PC-3 (cell line): ENCODE data around the gene PTP4A1. TPM values are rescaled to one million over a fixed set of nuclear protein-coding genes. Genes with fewer than 3 reads are reported as not detected.
A peak's percentile ranks its signal among the peaks of the same experiment; 100 is the strongest.

ENCODE experiments used
- ATAC-seq: fragments of 200-7000 bp; cut with Tn5 transposase; 2 replicates; pipeline ENCODE4 v1.9.1; 2020; ENCODE audit warnings: mild to moderate bottlenecking, moderate library complexity
- BruUV-seq: library from RNA; stranded (reverse); fragments of 400-500 nt; replicated peaks from 2 replicates; lab custom pipeline; 2021; lab: Mats Ljungman, UMichigan
- CTCF ChIA-PET: fragments of 300-600 bp; sonication (Branson Sonifier 250); formaldehyde crosslinking; loops from one replicate; lab custom pipeline; 2022; ENCODE audit warnings: antibody characterized with exemption; lab: Charles Lee
- POLR2A ChIA-PET: fragments of 300-600 bp; sonication (Branson Sonifier 250); formaldehyde crosslinking; loops from one replicate; lab custom pipeline; 2022; ENCODE audit warnings: antibody characterized with exemption; ENCODE audit not compliant: unreplicated experiment; lab: Charles Lee
- DNase-seq: peaks from one replicate; pipeline ENCODE4 v3.0.0-alpha.2; 2015
- H2AFZ ChIP-seq: fragments of 300-600 bp; sonication (generic); 2 replicates; pipeline ENCODE4 v1.6.0; 2016; ENCODE audit warnings: antibody characterized with exemption, low read length
- H3F3A ChIP-seq: fragments of 300-600 bp; sonication (generic); one replicate; pipeline ENCODE4 v1.6.0; 2017; ENCODE audit warnings: antibody characterized with exemption, low read length, control low read depth, mild to moderate bottlenecking; ENCODE audit not compliant: unreplicated experiment
- H3K27ac ChIP-seq: fragments of 300-600 bp; sonication (generic); 2 replicates; pipeline ENCODE4 v1.5.1; 2016; ENCODE audit warnings: mild to moderate bottlenecking, low read length
- H3K27me3 ChIP-seq: fragments of 300-600 bp; sonication (generic); 2 replicates; pipeline ENCODE4 v1.6.1; 2016; ENCODE audit warnings: low read length, mixed read lengths
- H3K36me3 ChIP-seq: fragments of 300-600 bp; sonication (generic); 2 replicates; pipeline ENCODE4 v1.6.1; 2016; ENCODE audit warnings: low read depth, mixed run types, low read length, mixed read lengths
- H3K4me1 ChIP-seq: fragments of 300-600 bp; sonication (generic); 2 replicates; pipeline ENCODE4 v1.5.1; 2016; ENCODE audit warnings: low read length; ENCODE audit not compliant: insufficient read depth
- H3K4me2 ChIP-seq: fragments of 300-600 bp; sonication (generic); 2 replicates; pipeline ENCODE4 v1.6.0; 2016; ENCODE audit warnings: low read length
- H3K4me3 ChIP-seq: fragments of 300-600 bp; sonication (generic); 2 replicates; pipeline ENCODE4 v1.5.1; 2016; ENCODE audit warnings: mild to moderate bottlenecking, low read length, mixed read lengths
- H3K79me2 ChIP-seq: fragments of 300-600 bp; sonication (generic); 2 replicates; pipeline ENCODE4 v1.6.1; 2017; ENCODE audit warnings: low read length, mixed read lengths
- H3K9ac ChIP-seq: fragments of 300-600 bp; sonication (generic); 2 replicates; pipeline ENCODE4 v1.6.0; 2016; ENCODE audit warnings: mild to moderate bottlenecking, low read length
- H3K9me2 ChIP-seq: fragments of 300-600 bp; sonication (generic); replicated peaks from 2 replicates; pipeline ENCODE4 v1.6.1; 2016; ENCODE audit warnings: mixed run types, low read length, mixed read lengths
- H3K9me3 ChIP-seq: fragments of 300-600 bp; sonication (generic); 2 replicates; pipeline ENCODE4 v1.6.1; 2016; ENCODE audit warnings: low read length, mixed read lengths
- H4K20me1 ChIP-seq: fragments of 300-600 bp; sonication (generic); 2 replicates; pipeline ENCODE4 v1.6.1; 2016; ENCODE audit warnings: low read length, mixed read lengths
- EZH2 ChIP-seq: fragments of 300-600 bp; sonication (generic); IDR thresholded peaks from one replicate; pipeline ENCODE4 v1.6.1; 2017; ENCODE audit warnings: antibody characterized with exemption, mild to moderate bottlenecking, low read length; ENCODE audit not compliant: unreplicated experiment
- EZH2phosphoT487 ChIP-seq: fragments of 300-600 bp; sonication (generic); IDR thresholded peaks from 2 replicates; pipeline ENCODE4 v1.6.1; 2018; ENCODE audit warnings: mild to moderate bottlenecking, antibody characterized with exemption, low read length, borderline replicate concordance
- intact Hi-C: fragments of 100-400 bp; cut with micrococcal nuclease; formaldehyde crosslinking; loops from 2 replicates; pipeline ENCODE4 v1.9.0; 2023
- total RNA-seq: library from RNA; depleted of rRNA; stranded (reverse); fragments of >200 nt; gene quantifications from 2 replicates; pipeline ENCODE4 v1.2.3, GENCODE V29; 2014
- TF ChIP-seq, protein P1 (sequence below): fragments of 300-600 bp; sonication (generic); conservative IDR thresholded peaks from 2 replicates; pipeline ENCODE4 v1.5.1; 2017; ENCODE audit warnings: antibody characterized with exemption, low read depth, mild to moderate bottlenecking, low read length

Gene PTP4A1
- total RNA-seq, 1 experiment from 2014 or later = 29.9 TPM

DNA sequence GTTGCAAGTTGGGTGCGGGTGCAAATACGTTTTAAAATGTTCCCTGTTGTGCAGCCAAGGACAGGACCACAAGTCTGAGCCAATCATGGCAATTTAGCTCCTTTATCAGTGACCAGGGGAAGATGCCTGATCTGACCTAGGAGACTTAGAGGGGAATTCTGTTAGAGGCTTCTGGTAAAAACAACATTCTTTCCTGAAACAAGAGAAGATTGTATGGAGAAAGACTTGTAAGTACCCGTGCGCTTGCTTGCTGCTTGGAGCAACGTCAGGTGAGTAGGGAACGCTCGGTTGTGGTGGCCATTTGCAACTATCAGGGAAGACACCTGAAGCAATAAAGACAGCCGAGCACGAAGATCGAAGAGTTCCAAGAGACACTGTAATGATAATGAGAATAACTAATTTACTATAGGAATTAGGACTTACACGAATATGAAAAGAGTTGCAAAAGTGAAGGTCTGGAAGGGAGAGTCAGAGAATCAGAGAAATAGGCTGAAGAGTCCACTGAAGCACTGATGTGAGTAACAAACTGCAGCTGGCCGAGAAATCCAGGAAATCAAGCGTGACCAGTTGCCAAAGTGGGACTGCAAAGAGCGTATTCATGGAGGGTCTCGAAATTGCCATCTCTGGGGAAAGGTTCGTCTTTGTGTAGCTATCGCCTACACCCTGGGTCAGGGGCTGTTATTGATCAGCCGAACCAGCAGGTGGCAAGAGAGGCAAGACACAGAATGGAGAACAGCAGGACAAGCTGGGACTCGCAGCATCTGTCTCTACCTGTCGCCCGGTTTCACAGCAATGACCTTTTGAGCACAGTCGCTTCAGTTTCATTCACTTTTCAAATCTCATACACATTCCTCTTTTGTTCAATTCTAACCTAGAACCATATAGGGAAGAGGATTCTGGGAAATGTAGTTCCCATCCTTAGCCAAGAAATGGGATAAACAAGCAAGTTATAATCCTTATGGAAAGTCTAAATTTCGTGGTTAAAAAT, 26.1 kb downstream of the PTP4A1 start:
- no peaks in the 10 kb centered on the region for H3F3A ChIP-seq
- TF ChIP-seq, protein P1, sequence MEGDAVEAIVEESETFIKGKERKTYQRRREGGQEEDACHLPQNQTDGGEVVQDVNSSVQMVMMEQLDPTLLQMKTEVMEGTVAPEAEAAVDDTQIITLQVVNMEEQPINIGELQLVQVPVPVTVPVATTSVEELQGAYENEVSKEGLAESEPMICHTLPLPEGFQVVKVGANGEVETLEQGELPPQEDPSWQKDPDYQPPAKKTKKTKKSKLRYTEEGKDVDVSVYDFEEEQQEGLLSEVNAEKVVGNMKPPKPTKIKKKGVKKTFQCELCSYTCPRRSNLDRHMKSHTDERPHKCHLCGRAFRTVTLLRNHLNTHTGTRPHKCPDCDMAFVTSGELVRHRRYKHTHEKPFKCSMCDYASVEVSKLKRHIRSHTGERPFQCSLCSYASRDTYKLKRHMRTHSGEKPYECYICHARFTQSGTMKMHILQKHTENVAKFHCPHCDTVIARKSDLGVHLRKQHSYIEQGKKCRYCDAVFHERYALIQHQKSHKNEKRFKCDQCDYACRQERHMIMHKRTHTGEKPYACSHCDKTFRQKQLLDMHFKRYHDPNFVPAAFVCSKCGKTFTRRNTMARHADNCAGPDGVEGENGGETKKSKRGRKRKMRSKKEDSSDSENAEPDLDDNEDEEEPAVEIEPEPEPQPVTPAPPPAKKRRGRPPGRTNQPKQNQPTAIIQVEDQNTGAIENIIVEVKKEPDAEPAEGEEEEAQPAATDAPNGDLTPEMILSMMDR = peak; percentile 80
- TF ChIP-seq EZH2 = no peak
- BruUV-seq = no TSS peak
- H3K9me2 ChIP-seq = no peaks in the 10 kb centered on the region
- peak; percentile 95 for ATAC-seq
- POLR2A ChIA-PET = no interaction called here
- H3K9me3 ChIP-seq = no peaks in the 10 kb centered on the region
- H4K20me1 ChIP-seq = no peaks in the 10 kb centered on the region
- peak overlapping the region; percentile 42; the same call in 1 of the 2 replicates for H3K9ac ChIP-seq
- intact Hi-C loops = loop anchor here (1.0 to 2.0 kb wide), 3 partner anchors 166 to 246 kb away; no protein-coding TSS in a partner anchor
- H3K36me3 ChIP-seq = no peaks in the 10 kb centered on the region
- no peak overlapping the region for H3K27ac ChIP-seq
- peak; percentile 65 for DNase-seq
- CTCF ChIA-PET = interaction anchor here (0.5 to 2.1 kb wide), 4 partner anchors 166 to 251 kb away, joined by 3 to 23 read pairs (median 12); no protein-coding TSS in a partner anchor
- no peaks in the 10 kb centered on the region for H3K79me2 ChIP-seq
- no peaks in the 10 kb centered on the region for H3K27me3 ChIP-seq
- H3K4me3 ChIP-seq = peak overlapping the region; percentile 87
- peaks cover 6% of the 10 kb centered on the region; the same call in 1 of the 2 replicates for H3K4me1 ChIP-seq
- peak overlapping the region; percentile 100 for H2AFZ ChIP-seq
- H3K4me2 ChIP-seq = peak overlapping the region; percentile 94

DNA sequence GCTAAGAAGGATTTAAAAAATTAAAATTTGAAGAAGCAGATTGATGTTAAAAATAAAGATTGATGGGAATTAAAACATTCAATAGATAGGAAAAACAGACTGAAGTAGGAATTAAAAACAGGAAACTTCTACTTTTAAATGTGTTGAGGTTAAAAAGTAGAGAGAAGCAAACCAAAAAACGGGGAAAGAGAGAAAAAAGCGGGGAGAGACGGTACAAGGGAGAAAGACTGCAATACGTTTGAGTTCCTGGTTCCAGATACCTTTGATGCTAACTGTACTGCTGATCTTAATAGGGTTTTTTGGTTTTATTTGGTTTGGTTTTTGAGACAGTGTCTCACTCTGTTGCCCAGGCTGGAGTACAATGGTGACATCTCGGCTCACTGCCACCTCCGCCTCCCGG, 27.0 kb downstream of the PTP4A1 start:
- ChIA-PET POLR2A (no interaction called here), CTCF (interaction anchor here (0.5 to 2.1 kb wide), 5 partner anchors 165 to 252 kb away, joined by 3 to 23 read pairs (median 11); no protein-coding TSS in a partner anchor)
- Histone ChIP-seq H4K20me1 (no peaks in the 10 kb centered on the region), H3K9me3 (no peaks in the 10 kb centered on the region), H3K9ac (no peak overlapping the region), H3K4me1 (peaks cover 6% of the 10 kb centered on the region; the same call in 1 of the 2 replicates), H3K9me2 (no peaks in the 10 kb centered on the region), H3K4me3 (no peak overlapping the region; the same call in 1 of the 2 replicates), H3K27ac (no peak overlapping the region), H2AFZ (peak overlapping the region; percentile 100), H3K27me3 (no peaks in the 10 kb centered on the region), H3K79me2 (no peaks in the 10 kb centered on the region), H3F3A (no peaks in the 10 kb centered on the region), H3K4me2 (peak overlapping the region; percentile 94), H3K36me3 (no peaks in the 10 kb centered on the region)
- no peak for ATAC-seq
- TF ChIP-seq EZH2 (no peak), EZH2phosphoT487 (no peak)
- TF ChIP-seq, protein P1 = no peak
- no peak for DNase-seq
- no TSS peak for BruUV-seq
- intact Hi-C loops = loop anchor here (2.0 kb wide), 2 partner anchors 166 to 204 kb away; no protein-coding TSS in a partner anchor
